ENCODE data around the gene LRRC4B.

Gene LRRC4B

DNA sequence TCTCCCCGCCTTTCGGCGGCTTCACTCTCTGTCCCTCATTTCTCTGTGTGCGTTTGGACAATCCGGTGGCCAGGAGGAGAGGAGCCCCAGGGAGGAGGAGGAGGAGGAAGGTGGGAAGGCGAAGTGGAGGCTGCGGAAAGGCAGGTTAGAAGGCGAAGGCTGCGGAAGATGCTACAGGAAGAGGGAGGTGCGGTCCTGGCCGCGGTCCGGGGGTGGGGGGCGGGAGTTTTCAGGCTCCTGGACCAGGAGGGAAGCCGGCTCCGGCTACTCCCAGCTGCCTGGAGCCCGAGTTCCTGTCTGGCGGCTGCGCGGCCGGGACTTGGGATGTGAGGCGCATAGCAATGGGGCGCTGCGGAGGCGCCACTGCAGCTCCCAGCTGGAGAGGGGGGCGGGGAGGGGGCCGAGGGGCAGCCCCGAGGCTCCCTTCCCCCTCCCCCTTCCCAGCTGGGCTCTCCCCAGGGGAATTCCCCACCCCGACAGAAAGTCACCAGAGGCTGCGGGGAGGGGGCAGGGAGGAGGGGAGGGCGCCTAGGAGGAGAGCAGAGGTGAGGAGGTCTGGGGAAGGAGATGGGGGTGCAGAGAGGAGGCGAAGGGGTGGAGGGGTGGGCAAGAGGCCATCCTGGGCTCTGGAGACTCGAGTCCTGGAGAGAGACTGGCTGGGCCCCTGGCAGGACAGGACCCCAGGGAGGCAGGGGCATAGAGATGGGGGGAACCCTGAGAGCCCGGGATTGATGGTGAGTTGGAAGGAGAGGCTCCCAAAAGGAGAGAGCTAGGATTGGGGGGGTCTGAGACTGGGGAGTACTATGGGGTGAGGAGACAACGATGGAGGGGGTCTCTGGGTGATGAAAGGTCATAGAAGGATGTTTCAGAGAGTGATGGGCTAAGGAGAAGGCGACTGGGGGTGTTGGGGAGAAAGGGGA, 2.0 kb downstream of the LRRC4B start:
- no peaks in the 10 kb centered on the region for H3K9me3 ChIP-seq (ENCODE audit: severe bottlenecking)
- TF ChIP-seq, protein P1, sequence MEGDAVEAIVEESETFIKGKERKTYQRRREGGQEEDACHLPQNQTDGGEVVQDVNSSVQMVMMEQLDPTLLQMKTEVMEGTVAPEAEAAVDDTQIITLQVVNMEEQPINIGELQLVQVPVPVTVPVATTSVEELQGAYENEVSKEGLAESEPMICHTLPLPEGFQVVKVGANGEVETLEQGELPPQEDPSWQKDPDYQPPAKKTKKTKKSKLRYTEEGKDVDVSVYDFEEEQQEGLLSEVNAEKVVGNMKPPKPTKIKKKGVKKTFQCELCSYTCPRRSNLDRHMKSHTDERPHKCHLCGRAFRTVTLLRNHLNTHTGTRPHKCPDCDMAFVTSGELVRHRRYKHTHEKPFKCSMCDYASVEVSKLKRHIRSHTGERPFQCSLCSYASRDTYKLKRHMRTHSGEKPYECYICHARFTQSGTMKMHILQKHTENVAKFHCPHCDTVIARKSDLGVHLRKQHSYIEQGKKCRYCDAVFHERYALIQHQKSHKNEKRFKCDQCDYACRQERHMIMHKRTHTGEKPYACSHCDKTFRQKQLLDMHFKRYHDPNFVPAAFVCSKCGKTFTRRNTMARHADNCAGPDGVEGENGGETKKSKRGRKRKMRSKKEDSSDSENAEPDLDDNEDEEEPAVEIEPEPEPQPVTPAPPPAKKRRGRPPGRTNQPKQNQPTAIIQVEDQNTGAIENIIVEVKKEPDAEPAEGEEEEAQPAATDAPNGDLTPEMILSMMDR (IDR thresholded peaks at IDR 0.05; ENCODE audit: low read depth, low read length): no peak
- H3K4me3 ChIP-seq (ENCODE audit: low read depth, low read length): no peak overlapping the region
- no peak overlapping the region for H3K27ac ChIP-seq
- no peak for DNase-seq
- H3K27me3 ChIP-seq (ENCODE audit: insufficient read depth, low read depth, severe bottlenecking): no peaks in the 10 kb centered on the region
- peaks cover 11% of the 10 kb centered on the region; the same call in 1 of the 2 replicates for H3K36me3 ChIP-seq

DNA sequence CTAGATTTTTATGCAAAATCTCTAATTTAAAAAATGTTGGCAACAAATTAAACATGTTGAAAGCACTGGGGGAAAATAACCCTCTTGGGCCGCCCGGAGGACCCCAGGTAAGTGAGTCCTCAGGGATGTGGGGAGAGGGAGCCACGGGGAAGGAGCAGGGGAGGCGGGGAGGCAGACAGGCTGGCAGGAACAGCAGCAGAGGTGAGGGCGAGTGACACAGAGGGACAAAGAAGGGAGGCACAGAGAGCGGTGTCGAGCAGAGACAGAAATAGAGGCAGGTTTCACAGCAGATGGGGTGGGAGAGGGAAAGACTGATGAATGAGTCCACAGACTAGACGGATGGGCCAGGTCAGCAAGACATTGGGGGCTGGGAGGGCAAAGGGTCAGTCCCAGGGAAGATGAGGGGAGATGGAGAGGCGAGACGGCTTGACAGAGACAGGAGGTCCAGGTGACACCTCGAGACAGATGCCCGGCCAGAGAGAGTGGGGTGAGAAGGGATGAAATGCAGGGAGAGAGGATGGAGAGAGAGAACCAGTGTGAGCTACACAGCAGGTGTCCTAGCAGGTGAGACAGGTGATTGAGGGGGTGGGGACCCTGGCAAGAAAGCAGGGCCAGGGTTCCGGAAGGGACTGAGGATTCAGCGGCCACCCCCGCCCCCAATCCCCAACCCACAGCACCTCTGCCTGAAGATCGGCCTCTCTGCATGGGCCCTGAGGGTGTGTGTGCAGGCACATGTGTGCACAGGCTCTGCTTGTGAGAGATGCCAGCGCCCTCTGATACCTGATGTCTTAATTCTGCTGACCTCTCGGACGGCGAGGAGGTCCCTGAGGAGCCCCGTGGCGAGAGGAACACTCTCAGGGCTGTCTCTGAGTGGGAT, 3.8 kb downstream of the LRRC4B start:
- TF ChIP-seq, protein P1 (IDR thresholded peaks at IDR 0.05; ENCODE audit: low read depth, low read length): no peak
- H3K4me3 ChIP-seq (ENCODE audit: low read depth, low read length): no peak overlapping the region
- peaks cover 11% of the 10 kb centered on the region; the same call in 1 of the 2 replicates for H3K36me3 ChIP-seq
- no peaks in the 10 kb centered on the region for H3K27me3 ChIP-seq (ENCODE audit: insufficient read depth, low read depth, severe bottlenecking)
- no peak overlapping the region for H3K27ac ChIP-seq
- no peaks in the 10 kb centered on the region for H3K9me3 ChIP-seq (ENCODE audit: severe bottlenecking)
- DNase-seq: no peak

DNA sequence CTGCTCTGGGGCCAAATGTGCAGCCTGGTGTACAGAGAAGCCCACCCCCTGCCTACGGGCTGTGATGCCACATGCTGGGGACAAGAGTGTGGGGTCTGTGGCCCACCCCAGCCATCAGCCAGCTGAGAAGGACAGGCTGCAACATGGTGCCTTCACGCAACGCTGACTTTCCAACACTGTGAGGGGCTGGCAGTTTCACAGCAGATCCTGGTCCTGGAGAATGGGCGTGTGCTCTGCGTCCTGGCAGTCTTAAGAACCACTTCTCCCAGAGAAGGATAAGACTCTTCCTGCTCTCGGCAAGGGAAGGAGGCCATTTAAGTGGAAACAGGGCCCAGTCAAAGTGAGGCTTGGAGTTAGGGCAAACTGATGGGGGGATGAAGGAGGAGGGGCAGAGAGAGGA, 4.6 kb downstream of the LRRC4B start:
- TF ChIP-seq, protein P1 (IDR thresholded peaks at IDR 0.05; ENCODE audit: low read depth, low read length): no peak
- H3K27ac ChIP-seq: no peak overlapping the region
- H3K36me3 ChIP-seq: peaks cover 14% of the 10 kb centered on the region
- no peaks in the 10 kb centered on the region for H3K27me3 ChIP-seq (ENCODE audit: insufficient read depth, low read depth, severe bottlenecking)
- no peaks in the 10 kb centered on the region for H3K9me3 ChIP-seq (ENCODE audit: severe bottlenecking)
- DNase-seq: no peak
- H3K4me3 ChIP-seq (ENCODE audit: low read depth, low read length): no peak overlapping the region

DNA sequence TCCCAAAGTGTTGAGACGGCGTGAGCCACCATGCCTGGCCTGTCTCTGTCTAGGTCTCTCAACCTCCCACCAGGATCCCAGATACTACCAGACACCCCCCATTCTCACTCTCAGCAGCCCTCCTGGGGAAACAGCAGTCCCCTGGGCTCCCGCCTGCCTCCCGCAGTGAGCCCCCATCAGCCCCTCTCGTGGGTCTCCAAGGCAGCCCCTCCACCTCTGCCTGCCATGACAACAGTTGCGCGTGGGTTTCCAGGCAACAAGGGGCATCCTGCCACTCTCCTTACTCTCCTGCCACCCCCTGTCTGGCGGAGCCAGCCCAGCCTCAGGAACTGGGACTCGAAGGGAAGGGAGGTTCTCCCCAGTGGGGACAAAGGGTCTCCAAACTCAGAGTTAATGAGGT, 5.2 kb downstream of the LRRC4B start:
- H3K4me3 ChIP-seq (ENCODE audit: low read depth, low read length): no peak overlapping the region
- H3K27ac ChIP-seq: no peak overlapping the region
- H3K27me3 ChIP-seq (ENCODE audit: insufficient read depth, low read depth, severe bottlenecking): no peaks in the 10 kb centered on the region
- no peak for DNase-seq
- H3K36me3 ChIP-seq: peaks cover 20% of the 10 kb centered on the region
- no peaks in the 10 kb centered on the region for H3K9me3 ChIP-seq (ENCODE audit: severe bottlenecking)
- TF ChIP-seq, protein P1 (IDR thresholded peaks at IDR 0.05; ENCODE audit: low read depth, low read length): no peak

DNA sequence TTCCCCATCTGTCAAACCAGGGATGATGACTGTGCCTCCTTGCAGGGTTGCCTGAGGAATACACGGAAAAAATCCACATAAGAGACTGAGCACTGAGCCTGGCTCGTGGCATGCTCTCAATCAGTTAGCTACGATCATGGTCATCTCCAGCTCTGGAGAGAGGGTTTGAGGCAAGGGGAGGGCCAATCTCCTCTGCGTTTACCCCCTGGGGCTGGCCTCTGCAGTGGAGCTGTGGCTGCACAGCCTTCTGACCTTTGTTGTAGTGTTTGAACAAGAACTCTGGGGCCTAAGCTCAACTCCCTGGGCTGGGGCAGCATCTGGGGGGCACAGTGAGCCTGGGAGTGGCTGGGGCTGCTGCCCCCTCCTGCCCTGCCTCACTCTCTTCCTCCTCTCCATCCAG, 5.9 kb downstream of the LRRC4B start:
- no peak for DNase-seq
- no peaks in the 10 kb centered on the region for H3K9me3 ChIP-seq (ENCODE audit: severe bottlenecking)
- no peaks in the 10 kb centered on the region for H3K27me3 ChIP-seq (ENCODE audit: insufficient read depth, low read depth, severe bottlenecking)
- H3K4me3 ChIP-seq (ENCODE audit: low read depth, low read length): no peak overlapping the region
- no peak overlapping the region for H3K27ac ChIP-seq
- peaks cover 22% of the 10 kb centered on the region for H3K36me3 ChIP-seq
- TF ChIP-seq, protein P1 (IDR thresholded peaks at IDR 0.05; ENCODE audit: low read depth, low read length): no peak
